Measurements from ENCODE around the gene TENM4. TPM values are rescaled to one million over a fixed set of nuclear protein-coding genes. Genes with fewer than 3 reads are reported as not detected.

The TENM4 gene
- total RNA-seq, 1 donor from 2014 or later = 43.2 TPM

DNA sequence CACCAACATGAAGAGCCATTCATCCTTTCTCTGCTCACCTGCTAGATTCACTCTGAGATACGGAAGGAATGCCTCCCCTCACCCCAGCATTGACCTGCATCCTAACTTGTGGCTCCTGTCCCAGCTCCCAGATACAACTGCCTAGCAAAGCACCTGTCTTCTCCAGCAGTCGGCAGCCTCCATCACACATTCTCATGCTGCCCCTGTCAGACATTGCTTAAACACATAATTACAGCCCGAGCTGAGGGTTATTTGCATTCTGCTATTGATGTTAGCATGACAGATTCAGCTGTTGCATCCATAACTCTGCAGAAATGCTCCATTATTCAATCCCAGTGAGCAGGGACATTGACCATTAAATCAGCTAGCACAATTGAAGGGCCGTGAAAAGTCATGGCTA, 681.8 kb downstream of the TENM4 start:
- Mint-ChIP-seq H3K36me3 (ENCODE audit: low read depth) (no peaks in the 10 kb centered on the region), H3K4me1 (no peaks in the 10 kb centered on the region), H3K4me3 (no peak overlapping the region), H3K27ac (ENCODE audit: unreplicated experiment) (no peak overlapping the region), H3K27me3 (ENCODE audit: low read depth) (no peaks in the 10 kb centered on the region), H3K9me3 (no peaks in the 10 kb centered on the region)
- TF ChIP-seq, protein P1, sequence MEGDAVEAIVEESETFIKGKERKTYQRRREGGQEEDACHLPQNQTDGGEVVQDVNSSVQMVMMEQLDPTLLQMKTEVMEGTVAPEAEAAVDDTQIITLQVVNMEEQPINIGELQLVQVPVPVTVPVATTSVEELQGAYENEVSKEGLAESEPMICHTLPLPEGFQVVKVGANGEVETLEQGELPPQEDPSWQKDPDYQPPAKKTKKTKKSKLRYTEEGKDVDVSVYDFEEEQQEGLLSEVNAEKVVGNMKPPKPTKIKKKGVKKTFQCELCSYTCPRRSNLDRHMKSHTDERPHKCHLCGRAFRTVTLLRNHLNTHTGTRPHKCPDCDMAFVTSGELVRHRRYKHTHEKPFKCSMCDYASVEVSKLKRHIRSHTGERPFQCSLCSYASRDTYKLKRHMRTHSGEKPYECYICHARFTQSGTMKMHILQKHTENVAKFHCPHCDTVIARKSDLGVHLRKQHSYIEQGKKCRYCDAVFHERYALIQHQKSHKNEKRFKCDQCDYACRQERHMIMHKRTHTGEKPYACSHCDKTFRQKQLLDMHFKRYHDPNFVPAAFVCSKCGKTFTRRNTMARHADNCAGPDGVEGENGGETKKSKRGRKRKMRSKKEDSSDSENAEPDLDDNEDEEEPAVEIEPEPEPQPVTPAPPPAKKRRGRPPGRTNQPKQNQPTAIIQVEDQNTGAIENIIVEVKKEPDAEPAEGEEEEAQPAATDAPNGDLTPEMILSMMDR (conservative IDR thresholded peaks at IDR 0.05) = no peak
- no peak for DNase-seq (ENCODE audit: low read depth, low spot score)

GRCh38 chr11:78753297-78753696, 687.5 kb downstream of the TENM4 start:
- Mint-ChIP-seq H3K27ac (ENCODE audit: unreplicated experiment) (no peak overlapping the region), H3K4me1 (no peaks in the 10 kb centered on the region), H3K9me3 (no peaks in the 10 kb centered on the region), H3K27me3 (ENCODE audit: low read depth) (no peaks in the 10 kb centered on the region), H3K4me3 (no peak overlapping the region), H3K36me3 (ENCODE audit: low read depth) (no peaks in the 10 kb centered on the region)
- no peak for DNase-seq (ENCODE audit: low read depth, low spot score)
- TF ChIP-seq, protein P1 (conservative IDR thresholded peaks at IDR 0.05) = no peak

GRCh38 chr11:78752494-78752893, 688.3 kb downstream of the TENM4 start:
- Mint-ChIP-seq H3K36me3 (ENCODE audit: low read depth) (no peaks in the 10 kb centered on the region), H3K27ac (ENCODE audit: unreplicated experiment) (no peak overlapping the region), H3K4me1 (no peaks in the 10 kb centered on the region), H3K9me3 (no peaks in the 10 kb centered on the region), H3K27me3 (ENCODE audit: low read depth) (no peaks in the 10 kb centered on the region), H3K4me3 (no peak overlapping the region)
- DNase-seq (ENCODE audit: low read depth, low spot score) = no peak
- TF ChIP-seq, protein P1 (conservative IDR thresholded peaks at IDR 0.05) = no peak

- Mint-ChIP-seq H3K36me3 (ENCODE audit: low read depth) (no peaks in the 10 kb centered on the region), H3K27me3 (ENCODE audit: low read depth) (no peaks in the 10 kb centered on the region), H3K27ac (ENCODE audit: unreplicated experiment) (no peak overlapping the region), H3K4me3 (no peak overlapping the region), H3K9me3 (no peaks in the 10 kb centered on the region), H3K4me1 (no peaks in the 10 kb centered on the region)
- TF ChIP-seq, protein P1 (conservative IDR thresholded peaks at IDR 0.05) = no peak
- DNase-seq (ENCODE audit: low read depth, low spot score) = no peak
These were observed 691.7 kb downstream of the TENM4 start for GRCh38 chr11:78748918-78749690.

DNA sequence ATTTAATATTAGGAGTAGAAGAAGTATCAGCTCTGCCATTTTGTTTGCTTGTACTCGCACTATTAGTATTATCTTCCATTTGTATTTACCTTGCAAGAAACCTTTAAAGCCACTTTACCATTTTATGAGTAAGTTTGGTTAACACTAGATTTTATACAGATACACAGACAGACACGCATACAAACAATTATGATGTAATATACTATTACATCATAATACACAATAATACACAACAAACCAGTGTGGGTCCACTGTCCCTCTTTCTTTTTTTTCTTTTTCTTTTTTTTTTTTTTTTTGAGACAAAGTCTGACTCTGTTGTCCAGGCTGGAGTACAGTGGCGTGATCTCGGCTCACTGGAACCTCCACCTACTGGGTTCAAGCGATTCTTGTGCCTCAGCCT, 695.9 kb downstream of the TENM4 start:
- H3K4me3 Mint-ChIP-seq = no peak overlapping the region
- TF ChIP-seq, protein P1 (conservative IDR thresholded peaks at IDR 0.05) = no peak
- H3K27me3 Mint-ChIP-seq (ENCODE audit: low read depth) = no peaks in the 10 kb centered on the region
- peaks cover 3% of the 10 kb centered on the region for H3K36me3 Mint-ChIP-seq (ENCODE audit: low read depth)
- no peaks in the 10 kb centered on the region for H3K4me1 Mint-ChIP-seq
- no peak for DNase-seq (ENCODE audit: low read depth, low spot score)
- H3K9me3 Mint-ChIP-seq = peaks cover 2% of the 10 kb centered on the region
- H3K27ac Mint-ChIP-seq (ENCODE audit: unreplicated experiment) = no peak overlapping the region
